Amygdala (tissue), 56 donors: ENCODE data around the gene CCDC9B.
A peak's percentile ranks its signal among the peaks of the same experiment; 100 is the strongest.

Experiments used
- DNase-seq, 56 donors: peaks; one replicate each; lab custom pipeline; 2025; lab: John Stamatoyannopoulos, UW

Gene CCDC9B

DNA sequence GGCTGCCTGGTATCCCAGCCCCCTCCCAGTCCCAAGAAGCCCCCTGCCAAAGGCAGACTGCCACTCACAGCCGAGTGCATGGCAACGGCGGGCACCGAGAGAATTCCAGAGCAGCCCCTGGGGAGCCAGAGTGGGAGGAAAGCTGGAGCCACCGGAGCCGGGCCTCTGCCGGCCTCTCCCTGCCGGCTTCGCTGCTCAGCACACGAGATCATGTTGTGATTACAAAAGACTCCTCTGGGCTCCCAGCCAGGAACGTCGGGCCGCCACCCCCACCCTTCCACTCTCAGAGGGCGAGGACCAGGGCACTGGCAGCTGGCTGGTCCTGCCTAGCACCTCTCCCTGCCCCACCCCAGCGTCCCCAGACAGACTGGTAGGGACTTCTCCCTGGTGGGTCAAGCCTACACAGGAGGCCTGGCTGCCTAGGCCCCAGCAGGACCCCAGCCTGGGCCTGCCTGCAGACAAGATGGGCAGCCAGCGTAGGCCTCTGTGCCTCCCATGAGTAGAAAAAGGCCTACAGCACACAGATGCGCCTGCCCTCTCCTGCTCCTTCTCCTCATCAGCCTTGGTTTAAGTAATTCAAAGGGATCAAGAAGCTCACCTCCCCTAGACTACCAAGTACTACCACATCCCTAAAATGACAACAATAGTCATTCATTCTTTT lies at the start of gene CCDC9B:
CCDC9B (minus strand) TSS at position 200 of the 661 bp plus-strand sequence; CDS start at position 80, 120 bp downstream.
- peak; percentile 25 to 93 (median 80) for DNase-seq

DNA sequence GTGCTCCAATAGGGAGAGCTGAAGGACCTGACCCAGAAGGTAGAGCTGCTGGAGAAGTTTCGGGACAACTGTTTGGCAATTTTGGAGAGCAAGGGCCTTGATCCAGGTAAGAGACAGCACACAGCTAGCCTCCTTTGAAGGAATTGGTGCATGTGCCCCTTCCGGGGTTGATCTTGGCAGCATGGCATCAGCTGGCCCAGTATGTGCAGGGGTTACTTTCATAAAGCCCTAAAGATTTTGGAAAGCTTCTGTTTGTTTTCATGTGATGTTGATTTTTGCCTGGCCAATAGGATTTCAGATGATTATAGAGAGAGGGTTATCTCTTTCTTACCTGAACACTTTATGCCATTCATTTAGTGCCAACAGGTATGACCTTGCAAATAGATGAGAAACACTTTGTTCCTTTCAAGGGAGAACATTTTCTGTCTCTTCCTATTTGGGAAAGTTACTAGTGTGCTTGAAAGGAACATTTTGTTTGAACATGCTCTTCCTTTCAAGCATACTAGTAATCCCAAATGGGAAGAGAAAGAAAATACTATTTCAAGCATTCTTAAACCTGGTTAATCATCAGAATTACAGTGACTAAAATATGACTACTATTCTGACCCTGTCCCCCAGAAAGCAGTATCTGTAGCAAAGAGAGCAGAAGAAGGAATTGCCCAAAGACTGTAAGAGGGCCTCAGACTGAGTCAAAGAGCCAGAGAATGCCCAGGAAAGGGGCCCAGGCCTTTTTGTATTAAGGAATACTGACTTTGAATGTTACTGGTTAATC lies 49.3 kb upstream of the CCDC9B start:
- DNase-seq = no peak

DNA sequence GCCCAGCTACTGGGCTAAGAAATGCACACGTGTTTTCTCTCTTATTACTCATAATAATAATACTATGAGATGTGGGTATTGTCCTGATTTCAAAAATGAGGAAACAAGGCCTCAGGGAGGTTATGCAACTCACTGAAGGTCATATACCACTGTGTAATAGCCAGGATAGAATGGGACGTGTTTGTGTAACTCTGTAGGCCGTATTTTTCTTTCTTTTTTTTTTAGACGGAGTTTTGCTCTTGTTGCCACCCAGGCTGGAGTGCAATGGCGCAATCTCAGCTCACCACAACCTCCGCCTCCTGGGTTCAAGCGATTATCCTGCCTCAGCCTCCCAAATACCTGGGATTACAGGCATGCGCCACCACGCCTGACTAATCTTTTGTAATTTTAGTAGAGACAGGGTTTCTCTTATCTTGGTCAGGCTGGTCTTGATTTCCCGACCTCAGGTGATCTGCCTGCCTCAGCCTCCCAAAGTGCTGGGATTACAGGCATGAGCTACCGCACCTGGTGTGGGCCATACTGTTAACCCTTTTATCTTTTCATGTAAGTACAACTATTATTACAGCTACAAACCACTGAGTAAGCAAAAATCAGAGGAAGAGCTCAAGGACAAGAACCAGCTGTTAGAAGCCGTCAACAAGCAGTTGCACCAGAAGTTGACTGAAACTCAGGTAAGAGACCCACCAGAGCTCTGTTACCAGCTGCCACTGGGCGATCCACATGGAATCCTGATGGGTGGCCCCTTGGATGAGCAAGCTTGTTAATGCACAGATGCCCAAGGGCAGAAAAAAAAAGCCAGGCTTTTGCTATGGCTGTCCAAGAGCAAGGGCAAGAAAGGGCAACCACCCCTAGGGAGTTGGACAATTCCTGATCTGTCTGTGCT lies 48.4 kb upstream of the CCDC9B start:
- DNase-seq = no peak

DNA sequence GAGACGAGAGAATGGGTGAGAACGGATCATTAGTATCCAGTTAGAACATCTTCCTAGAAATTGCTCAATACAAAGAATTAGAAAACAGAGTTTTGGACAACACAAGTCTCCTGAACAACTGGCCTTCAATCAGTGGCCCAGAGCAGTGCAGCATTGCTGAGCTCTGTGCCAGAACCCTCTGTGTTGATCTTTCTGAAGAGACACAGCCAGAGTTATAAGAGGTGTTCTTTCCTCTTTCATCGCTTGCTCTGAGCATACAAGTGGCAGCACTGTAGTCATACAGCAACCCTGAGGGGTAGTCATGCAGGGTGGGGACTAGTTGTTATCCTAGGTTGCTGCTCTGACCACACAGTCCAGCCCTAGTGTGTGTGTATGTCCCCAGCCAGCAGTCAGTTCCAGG lies 45.7 kb upstream of the CCDC9B start:
- no peak for DNase-seq

DNA sequence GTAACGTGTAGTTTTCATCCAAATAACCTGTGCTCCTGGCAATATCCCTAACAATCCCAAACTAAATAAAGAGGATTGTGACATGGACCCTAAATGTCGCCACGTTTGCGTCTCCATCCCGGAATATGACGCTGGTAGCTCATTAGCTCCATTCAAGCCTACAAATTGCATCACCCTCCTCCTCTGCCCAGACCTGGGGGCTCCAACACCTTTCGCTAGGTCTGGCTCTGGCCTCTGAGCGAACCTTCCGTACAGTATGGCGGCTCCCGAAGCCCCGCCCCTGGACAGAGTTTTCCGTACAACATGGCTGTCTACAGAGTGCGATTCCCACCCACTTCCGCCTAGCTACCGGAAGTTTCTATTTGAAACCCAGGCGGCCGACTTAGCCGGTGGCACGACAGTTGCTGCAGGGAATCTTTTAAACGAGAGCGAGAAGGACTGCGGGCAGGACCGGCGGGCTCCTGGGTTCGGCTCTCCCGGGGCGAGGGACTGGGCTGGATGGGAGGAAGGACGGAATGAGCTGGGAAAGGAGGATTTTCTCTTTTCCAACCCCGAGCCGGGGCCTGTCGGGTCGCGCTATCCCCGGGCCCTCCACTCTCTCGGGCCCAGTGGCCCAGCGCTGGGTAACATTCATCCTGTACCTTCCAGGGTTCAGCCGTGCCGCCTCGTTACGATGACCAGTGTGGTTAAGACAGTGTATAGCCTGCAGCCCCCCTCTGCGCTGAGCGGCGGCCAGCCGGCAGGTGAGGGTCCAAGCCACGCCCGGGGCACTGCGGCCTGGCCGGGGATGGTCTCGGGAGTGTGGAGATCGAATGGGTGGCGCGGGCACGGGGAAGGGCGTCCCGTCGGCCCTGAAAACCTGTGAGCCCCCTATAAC lies 42.1 kb upstream of the CCDC9B start, which contains the start of gene KNSTRN:
KNSTRN (plus strand) TSS at position 142 of the 877 bp plus-strand sequence; CDS start at position 257, 115 bp downstream.
- DNase-seq = peak; percentile 23 to 94 (median 78)

DNA sequence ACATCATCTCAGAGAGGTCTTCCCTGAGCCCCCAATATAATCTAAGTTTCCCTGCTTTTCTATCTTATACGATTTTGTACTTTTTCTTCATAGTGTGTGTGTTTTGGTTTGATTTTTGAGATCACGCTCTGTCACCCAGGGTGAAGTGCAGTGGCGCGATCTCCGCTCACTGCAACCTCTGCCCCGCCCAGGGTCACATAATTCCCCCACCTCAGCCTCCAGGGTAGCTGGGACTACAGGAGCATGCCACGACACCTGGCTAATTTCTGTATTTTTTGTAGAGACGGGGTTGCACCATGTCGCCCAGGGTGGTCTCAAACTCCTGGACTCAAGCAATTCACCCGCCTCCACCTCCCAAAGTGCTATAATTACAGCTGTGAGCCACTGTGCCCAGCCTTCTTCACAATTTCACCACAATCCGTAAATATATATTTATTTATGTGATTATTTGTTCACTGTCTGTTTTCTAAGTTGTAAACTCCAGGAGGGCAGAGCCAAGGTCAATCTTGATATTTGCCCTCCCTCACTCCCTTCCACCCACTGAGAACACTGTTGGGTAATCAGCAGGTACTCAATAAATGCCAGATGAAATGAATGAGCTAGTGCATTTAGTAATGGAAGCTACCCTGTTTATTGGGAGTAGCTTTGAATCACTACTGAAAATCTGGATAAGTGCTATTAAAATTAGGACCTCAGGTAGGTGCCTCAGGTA lies 41.2 kb upstream of the CCDC9B start:
- DNase-seq = no peak

DNA sequence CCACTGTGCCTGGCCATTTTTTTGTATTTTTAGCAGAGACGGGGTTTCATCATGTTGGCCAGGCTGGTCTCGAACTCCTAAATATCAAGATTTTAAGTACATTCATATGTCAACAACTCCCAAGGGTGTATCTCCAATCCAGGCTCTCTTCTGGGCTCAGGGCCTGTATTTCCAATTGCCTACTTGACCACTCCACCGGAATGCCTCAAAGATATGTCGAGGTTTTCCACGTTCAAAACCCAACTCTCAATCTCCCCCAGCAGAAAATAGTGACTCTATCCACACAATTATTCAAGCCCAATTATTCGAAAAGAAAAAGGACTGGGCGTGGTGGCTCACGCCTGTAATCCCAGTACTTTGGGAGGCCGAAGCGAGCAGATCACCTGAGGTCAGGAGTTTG lies 39.9 kb upstream of the CCDC9B start:
- DNase-seq = no peak

DNA sequence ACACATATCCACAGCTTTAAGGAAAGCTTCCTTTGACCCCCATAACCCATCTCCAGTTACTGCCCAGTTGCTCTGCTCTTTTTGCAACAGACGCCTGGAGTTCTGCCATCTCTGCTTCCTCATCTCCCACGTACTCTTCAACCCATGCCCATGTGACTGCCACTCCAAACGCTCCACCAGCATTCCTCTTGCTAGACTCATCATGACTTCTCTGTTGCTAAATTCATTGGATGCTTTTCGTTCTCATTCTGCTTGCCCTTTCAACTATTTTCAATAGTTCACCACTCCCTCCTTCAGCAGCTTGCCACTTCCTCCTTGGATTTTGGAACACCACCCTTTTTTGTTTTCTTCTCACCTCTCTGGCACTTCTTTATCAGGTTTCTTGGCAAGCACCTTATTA lies 39.1 kb upstream of the CCDC9B start:
- DNase-seq = peak in 14 of 56 donors; percentile 1 to 61 (median 18)

DNA sequence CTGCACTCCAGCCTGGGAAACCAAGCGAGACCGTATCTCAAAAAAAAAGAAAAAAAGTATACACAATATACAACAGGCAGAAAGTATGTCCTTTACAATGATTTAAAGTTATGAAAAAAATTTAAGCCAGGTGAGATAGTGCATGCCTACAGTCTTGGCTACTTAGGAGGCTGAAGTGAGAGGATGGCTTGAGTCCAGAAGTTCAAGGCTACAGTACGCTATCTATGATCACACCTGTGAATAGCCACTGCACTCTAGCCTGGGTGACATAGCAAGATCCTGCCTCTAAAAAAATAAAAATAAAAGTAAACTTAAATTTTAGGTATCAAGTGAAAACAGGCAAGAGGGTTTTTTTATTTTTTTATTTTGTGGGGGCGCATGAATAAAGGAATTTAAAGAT lies 38.6 kb upstream of the CCDC9B start:
- DNase-seq = no peak

DNA sequence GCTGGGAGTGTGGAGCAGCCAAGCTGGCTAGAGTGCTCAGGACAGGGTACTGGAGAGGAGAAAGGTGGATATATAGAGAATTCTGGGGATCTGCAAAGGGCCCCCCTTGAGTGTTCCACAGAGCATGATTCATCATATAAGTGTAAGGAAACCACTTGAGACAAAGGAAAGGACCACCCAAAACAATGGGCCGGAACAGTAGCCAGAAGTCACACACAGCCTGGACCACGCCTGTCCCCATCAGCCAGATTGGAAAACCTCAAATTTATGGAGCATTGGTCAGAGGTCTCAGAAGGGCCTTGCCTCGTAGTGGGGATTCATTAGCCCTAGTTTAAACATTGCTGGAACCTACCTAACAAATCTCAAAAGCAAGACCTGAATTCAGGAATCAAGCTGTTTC lies 36.9 kb upstream of the CCDC9B start:
- DNase-seq = no peak

DNA sequence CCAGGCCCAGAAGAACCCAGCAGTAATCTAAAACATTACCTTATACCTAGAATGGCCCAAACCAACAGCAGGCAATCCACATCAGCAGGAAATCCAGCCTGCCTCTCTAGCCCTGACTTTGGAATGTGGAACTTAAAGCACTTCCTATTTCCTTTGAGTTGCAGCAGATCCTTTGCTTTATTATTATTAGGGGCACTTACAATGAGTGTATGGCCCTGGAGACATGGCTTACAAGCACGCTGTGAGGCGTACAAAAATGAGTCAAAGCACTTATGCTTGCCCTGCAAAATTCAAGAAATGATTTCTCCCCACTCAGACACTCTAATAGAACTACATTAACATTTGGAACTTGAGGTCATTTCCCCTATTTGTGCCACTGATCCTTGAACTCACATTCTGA lies 32.2 kb upstream of the CCDC9B start:
- DNase-seq = no peak

DNA sequence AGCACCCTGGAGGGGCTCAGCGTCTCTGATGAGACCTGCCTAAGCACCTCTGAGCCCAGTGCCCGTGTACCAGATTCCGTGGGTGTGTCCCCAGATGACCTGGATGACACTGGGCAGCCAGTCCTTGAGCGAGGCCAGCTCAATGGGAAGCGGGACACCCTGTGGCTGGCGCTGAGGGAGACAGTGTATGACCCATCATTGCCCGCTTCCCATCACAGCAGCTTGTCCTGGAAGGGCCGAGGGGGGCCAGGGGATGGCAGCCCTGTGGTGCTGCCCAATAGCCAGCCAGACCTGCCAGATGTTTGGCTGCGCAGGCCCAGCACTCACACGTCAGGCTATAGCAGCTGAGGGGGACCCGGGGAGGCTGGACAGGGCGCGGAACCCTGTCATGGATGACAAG lies 29.2 kb upstream of the CCDC9B start:
- no peak for DNase-seq

DNA sequence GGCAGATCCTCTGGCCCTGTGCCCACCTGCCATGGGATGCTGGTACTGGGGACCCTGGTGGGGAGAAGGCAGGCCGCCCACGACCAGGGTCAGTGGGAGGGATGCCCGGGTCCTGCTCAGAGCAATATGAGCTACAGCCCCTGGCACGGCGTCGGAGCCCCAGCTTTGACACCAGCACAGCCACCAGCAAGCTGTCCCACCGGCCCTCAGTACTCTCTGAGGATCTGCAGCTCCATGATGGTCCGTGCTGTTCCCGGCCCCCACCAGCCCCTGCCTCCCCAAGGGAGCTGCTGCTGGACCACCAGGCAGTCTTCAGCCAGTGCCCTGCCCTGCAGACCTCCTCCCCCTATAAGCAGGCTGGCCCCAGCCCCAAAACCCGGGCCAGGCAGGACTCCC lies 28.7 kb upstream of the CCDC9B start:
- no peak for DNase-seq

DNA sequence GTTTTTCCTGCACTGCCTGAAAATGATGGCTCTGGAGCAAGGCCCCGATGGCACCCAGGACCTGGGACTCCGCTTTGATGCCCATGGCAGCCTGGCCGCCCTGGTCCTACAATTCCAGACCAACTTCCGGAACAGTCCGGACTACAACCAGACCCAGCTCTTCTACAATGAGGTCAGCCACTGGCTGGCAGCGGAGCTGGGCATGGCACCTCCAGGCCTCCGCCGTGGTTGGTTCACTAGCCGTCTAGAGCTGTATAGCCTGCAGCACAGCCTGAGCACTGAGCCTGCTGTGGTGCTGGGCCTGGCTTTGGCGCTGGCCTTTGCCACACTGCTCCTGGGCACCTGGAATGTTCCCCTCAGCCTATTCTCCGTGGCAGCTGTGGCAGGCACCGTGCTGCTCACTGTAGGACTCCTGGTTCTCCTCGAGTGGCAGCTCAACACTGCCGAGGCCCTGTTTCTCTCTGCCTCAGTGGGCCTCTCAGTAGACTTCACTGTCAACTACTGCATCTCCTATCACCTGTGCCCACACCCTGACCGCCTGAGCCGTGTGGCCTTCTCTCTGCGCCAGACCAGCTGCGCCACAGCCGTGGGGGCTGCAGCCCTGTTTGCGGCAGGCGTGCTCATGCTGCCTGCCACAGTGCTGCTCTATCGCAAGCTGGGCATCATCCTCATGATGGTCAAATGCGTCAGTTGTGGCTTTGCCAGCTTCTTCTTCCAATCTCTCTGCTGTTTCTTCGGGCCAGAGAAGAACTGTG lies 28.2 kb upstream of the CCDC9B start:
- no peak for DNase-seq

DNA sequence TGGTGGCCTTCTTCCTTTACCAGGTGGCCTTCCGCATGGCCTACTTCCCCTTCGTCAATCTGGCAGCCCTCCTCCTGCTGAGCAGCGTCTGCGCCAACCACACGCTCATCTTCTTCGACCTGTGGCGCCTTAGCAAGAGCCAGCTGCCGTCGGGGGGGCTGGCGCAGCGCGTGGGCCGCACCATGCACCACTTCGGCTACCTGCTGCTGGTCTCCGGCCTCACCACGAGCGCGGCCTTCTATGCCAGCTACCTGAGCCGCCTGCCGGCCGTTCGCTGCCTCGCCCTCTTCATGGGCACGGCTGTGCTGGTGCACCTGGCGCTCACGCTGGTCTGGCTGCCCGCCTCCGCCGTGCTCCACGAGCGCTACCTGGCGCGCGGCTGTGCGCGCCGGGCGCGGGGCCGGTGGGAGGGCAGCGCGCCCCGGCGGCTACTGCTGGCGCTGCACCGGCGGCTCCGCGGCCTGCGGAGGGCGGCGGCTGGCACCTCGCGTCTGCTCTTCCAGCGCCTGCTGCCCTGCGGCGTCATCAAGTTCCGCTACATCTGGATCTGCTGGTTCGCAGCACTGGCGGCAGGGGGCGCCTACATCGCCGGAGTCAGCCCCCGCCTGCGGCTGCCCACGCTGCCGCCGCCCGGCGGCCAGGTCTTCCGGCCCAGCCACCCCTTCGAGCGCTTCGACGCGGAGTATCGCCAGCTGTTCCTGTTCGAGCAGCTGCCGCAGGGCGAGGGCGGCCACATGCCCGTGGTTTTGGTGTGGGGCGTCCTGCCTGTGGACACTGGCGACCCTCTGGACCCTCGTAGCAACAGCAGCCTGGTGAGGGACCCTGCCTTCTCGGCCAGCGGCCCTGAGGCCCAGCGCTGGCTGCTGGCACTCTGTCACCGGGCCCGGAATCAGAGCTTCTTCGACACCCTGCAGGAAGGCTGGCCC lies 27.2 kb upstream of the CCDC9B start:
- peak in 49 of 56 donors; percentile 11 to 80 (median 49) for DNase-seq

DNA sequence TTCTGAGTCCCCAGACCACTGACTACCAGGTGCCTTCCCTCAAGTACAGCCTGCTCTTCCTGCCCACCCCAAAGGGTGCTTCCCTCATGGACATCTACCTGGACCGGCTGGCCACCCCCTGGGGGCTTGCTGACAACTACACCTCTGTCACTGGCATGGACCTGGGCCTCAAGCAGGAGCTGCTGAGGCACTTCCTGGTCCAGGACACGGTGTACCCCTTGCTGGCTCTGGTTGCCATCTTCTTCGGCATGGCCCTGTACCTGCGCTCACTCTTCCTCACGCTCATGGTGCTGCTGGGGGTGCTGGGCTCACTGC lies 26.6 kb upstream of the CCDC9B start:
- DNase-seq = no peak
